GM06990 (cell line): ENCODE results near the gene MIPEP.
A peak's percentile ranks its signal among the peaks of the same experiment; 100 is the strongest.
"Not testable (repeated sequence)": the region's sequence is repeated elsewhere in the genome, so short reads cannot be mapped to it uniquely, and the experiment has no call there.

Experiments used
- DNase-seq: peaks from one replicate; pipeline ENCODE4 v3.0.0-alpha.2; 2011; ENCODE audit not compliant: insufficient read length; ENCODE audit errors: extremely low read depth
- H3K27me3 ChIP-seq: replicated peaks from 2 replicates; pipeline ENCODE4 v1.6.0; 2011; ENCODE audit warnings: low read length; ENCODE audit not compliant: control insufficient read depth, insufficient read depth
- H3K36me3 ChIP-seq: 2 replicates; pipeline ENCODE4 v1.5.1; 2011; ENCODE audit warnings: low read length; ENCODE audit not compliant: control insufficient read depth, insufficient read depth
- H3K4me3 ChIP-seq: replicated peaks from 2 replicates; pipeline ENCODE4 v1.5.1; 2011; ENCODE audit warnings: low read depth, mild to moderate bottlenecking, control low read depth, low read length
- CTCF ChIP-seq: IDR thresholded peaks from 2 replicates; pipeline ENCODE4 v1.5.1; 2011; ENCODE audit warnings: low read length, control low read depth, mild to moderate bottlenecking, inconsistent platforms; ENCODE audit not compliant: insufficient read depth, poor library complexity, severe bottlenecking

MIPEP gene

GRCh38 chr13:23752111-23753001, 136.8 kb downstream of the MIPEP start:
- Histone ChIP-seq H3K36me3 (no peaks in the 10 kb centered on the region), H3K4me3 (no peak overlapping the region), H3K27me3 (no peaks in the 10 kb centered on the region)
- TF ChIP-seq CTCF = no peak
- peak; percentile 68 for DNase-seq

GRCh38 chr13:23751195-23751594, 138.0 kb downstream of the MIPEP start:
- TF ChIP-seq CTCF = no peak
- DNase-seq = peak; percentile 51
- no peaks in the 10 kb centered on the region for H3K27me3 ChIP-seq
- no peaks in the 10 kb centered on the region; the same call in 1 of the 2 replicates for H3K36me3 ChIP-seq
- no peak overlapping the region for H3K4me3 ChIP-seq

GRCh38 chr13:23750383-23751121, 138.6 kb downstream of the MIPEP start:
- no peaks in the 10 kb centered on the region for H3K27me3 ChIP-seq
- H3K36me3 ChIP-seq = no peaks in the 10 kb centered on the region; the same call in 1 of the 2 replicates
- no peak for TF ChIP-seq CTCF
- H3K4me3 ChIP-seq = no peak overlapping the region
- DNase-seq = no peak

GRCh38 chr13:23749288-23749873, 139.8 kb downstream of the MIPEP start:
- DNase-seq = no peak
- H3K36me3 ChIP-seq = no peaks in the 10 kb centered on the region; the same call in 1 of the 2 replicates
- no peak for TF ChIP-seq CTCF
- no peak overlapping the region for H3K4me3 ChIP-seq
- H3K27me3 ChIP-seq = no peaks in the 10 kb centered on the region

- H3K4me3 ChIP-seq = no peak overlapping the region
- no peak for DNase-seq
- TF ChIP-seq CTCF = no peak
Observed at GRCh38 chr13:23748109-23748990, 140.8 kb downstream of the MIPEP start.

GRCh38 chr13:23746141-23746540, 143.1 kb downstream of the MIPEP start:
- H3K4me3 ChIP-seq, H3K27me3 ChIP-seq, H3K36me3 ChIP-seq, DNase-seq: not testable (repeated sequence)

More at GRCh38 chr13:23748109-23748990, 140.8 kb downstream of the MIPEP start:
- no peaks in the 10 kb centered on the region for H3K27me3 ChIP-seq
- no peaks in the 10 kb centered on the region; the same call in 1 of the 2 replicates for H3K36me3 ChIP-seq
